ENCODE data around the gene SLC5A1.

SLC5A1 gene

GRCh38 chr22:32042924-32043323 lies at the start of gene SLC5A1:
SLC5A1 (plus strand) TSS chr22:32043261; CDS start chr22:32043282, 21 bp downstream.
- DNase-seq = no peak

DNA sequence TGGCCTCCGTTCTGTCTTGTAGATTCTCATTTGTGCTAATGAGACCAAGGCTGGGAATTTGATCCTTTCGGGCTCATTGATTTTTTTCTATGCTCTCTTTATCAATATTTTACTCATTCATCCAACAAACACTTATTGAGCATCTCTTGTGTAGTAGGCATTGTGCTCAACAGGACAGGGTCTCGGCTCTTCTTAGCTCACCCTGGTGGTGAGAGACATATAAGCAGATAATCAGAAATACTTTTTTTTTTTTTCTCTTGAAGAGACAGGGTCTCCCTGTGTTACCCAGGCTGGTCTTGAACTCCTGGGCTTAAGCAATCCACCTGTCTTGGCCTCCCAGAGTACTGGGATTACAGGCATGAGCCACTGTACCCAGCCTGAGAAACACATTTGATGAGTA lies 48.0 kb upstream of the SLC5A1 start:
- no peak for DNase-seq

DNA sequence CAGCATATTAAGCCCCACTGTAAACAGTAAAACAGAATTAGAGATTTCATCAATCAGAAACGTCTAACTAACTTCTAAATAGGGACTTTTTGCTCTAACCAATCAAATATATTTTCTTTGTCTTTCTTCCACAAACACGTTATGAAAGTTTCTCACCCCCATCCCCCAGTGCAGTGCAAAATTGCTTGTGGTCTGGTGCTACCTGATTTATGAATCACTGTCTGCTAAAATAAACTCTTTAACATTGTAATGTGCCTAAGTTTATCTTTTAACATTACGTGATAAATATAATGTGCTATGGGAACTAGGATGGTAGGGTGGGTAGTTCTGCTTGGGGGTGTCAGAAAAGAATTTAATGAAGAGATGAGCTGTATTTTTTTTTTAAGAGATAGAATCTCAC lies 47.3 kb upstream of the SLC5A1 start:
- DNase-seq = peak; percentile 52

DNA sequence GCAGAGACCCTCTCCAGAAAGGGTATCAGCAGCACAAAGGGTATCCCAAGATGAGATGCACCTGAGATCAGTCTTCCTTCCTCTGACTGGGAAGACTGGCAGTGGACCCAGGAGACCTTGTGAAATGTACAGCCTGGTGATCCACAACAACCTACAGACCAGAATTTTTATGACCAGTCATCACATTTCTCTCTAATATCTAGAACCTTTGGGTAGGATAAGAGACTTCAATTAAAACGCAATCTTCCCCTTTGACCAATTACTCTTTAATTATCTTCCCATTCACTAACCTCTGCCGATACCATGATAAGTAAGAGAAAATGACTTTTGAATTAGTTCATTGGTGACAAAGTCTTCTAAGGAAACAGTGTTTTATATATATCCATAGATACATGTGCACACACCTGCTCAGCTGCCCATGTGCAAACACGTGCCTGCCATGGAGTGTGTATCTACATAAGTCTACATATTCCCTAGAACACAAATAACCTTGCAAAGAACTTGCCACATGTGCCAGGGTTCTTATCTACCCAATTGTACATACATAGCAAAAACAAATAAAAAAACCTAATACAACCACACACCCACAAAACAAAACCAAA lies 44.2 kb upstream of the SLC5A1 start:
- no peak for DNase-seq

- no peak for DNase-seq
These were observed 42.9 kb upstream of the SLC5A1 start for GRCh38 chr22:32000181-32000580.

GRCh38 chr22:32005453-32005852 lies 37.6 kb upstream of the SLC5A1 start:
- no peak for DNase-seq

- DNase-seq = no peak
These were observed 29.9 kb upstream of the SLC5A1 start for GRCh38 chr22:32013200-32013599.

DNA sequence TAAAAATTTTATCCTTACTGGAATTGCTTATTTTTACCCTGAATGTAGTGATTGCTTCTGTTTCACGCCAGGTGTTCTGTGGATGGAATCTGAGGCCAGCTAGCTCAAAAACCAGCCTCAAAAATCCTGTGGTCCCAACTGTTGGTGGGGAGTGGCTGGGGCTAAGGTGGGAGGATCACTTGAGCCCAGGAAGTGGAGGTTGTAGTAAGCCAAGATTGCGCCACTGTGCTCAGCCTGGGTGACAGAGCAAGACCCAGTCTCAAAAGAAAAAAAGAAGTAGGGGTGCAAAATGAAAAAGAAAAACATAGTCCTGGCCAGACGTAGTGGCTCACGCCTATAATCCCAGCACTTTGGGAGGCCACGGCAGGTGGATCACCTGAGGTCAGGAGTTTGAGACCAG lies 27.0 kb upstream of the SLC5A1 start:
- DNase-seq = no peak

DNA sequence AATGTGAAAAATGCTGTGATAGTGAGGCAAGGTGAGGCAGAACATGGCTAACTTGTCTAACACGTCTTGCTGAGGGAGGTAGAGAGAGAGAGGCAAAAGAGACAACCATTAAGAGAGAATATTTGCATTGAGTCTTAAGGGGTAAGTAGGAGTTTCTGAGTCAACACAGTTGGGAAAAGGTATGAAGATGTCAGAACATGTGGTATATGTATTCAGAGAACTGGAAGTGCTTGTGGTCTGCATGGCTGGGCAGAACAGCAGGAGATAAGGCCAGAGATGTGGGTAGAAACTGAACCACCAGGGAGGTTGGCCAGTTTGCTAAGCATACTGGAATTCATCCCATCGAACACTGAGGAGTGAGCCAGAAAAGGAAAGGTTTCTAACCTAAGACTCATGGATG lies 25.0 kb upstream of the SLC5A1 start:
- DNase-seq = no peak

DNA sequence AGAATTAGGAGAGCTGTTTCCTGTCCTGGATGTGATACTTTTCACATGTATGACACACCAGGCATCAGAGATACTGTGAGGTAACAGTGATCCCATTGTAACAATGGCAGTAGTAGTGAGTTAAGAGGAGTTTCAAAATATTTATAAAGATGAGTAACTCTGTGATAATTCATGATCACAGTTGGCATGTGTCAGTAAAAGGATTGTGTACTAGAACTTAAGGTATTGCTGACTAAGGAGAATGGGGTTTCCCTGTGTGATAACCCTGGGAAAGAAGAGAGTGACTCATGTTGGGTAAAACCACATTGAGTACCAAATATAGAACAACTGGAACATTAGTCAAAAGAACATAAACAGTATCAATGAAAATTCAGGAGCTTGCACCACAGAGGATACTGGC lies 22.9 kb upstream of the SLC5A1 start:
- no peak for DNase-seq

DNA sequence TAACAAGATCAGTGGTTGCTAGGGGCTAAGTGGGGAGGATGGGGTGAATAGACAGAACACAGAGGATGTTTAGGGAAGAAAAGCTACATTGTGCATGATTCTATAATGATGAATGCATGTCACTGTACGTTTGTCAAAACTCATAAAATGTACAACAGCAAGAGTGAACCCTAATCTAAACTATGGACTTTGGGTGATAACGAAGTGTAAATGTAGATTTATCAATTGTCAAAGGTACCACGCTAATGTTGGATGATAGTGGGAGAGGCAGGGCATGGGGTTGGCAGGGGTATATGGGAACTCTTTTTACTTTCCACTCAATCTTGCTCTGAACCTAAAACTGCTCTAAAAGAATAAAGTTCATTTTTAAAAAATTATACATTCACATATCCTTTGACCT lies 21.3 kb upstream of the SLC5A1 start:
- DNase-seq = no peak

- DNase-seq = no peak
These were observed 19.7 kb upstream of the SLC5A1 start for GRCh38 chr22:32023251-32023827.

DNA sequence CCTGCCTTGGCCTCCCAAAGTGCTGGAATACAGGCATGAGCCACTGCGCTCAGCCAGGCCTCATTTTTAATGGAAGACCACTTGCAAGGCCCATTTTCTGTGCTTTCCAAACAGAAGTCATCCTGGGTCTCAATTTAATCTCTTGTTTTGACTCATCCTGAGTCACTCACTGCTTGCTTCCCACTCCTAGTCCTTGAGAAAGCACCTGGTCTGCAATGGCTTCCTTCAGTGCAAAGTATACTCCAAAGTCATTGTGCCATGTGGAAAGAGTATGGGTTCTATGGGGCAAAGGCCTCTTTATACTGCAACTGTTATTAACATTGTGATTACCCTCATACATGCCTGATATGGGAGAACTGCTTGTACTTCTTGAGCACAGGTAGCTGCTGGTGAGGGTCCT lies 18.3 kb upstream of the SLC5A1 start:
- DNase-seq = no peak

GRCh38 chr22:32030518-32031247 lies 12.4 kb upstream of the SLC5A1 start:
- DNase-seq = no peak

DNA sequence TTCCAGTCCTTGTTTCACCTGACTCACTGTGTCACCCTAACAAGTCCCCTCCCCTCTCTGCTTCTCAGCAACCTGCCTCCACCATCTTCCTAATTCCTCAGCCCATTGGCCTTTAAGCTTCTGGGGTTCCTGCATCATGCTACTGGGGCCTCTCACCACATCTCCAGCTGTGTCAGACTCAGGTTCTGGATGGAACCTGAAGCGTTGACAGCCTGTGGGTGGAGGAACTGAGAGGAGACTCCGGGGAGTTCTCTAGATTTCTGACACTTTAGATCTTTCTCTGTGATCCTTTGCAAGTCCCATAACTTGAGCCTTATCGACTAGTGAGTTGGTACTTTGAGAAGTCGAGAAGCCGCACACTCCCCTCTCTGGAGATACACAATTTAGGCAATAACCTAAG lies 11.6 kb upstream of the SLC5A1 start:
- DNase-seq = no peak

DNA sequence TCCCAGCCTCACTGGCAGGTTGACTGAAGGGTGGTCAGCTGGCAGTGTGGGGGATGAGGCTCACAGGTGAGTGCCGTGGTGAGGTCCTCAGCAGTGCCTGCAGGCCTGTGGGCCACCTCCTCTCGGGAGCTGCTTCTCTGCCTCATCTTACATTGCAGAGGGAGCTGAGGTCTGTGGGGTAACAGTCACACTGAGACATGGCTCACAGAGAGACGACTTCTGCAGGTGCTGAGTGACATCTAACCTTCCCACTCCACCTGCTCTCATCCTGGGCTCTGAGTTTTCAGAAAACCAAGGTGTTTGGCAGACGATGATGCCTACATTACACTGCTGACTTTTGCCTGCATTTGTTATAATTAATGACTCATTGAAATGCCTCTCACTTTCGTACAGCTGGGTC lies 8.8 kb upstream of the SLC5A1 start:
- DNase-seq = no peak

DNA sequence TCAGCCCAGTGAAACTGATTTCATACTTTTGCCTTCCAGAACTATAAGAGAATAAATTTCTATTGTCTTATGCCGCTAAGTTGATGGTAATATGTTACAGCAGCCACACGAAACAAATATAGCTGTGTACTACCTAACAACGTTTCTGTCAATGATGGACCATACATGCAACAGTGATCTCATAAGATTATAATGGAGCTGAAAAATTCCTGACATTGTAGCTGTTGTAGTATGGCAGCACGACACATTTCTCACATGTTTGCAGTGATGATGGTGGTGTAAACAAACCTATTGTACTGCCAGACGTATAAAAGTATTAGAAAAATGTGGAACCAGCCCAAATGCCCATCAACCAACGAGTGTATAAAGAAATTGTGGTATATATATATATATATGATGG lies 5.8 kb upstream of the SLC5A1 start:
- no peak for DNase-seq

DNA sequence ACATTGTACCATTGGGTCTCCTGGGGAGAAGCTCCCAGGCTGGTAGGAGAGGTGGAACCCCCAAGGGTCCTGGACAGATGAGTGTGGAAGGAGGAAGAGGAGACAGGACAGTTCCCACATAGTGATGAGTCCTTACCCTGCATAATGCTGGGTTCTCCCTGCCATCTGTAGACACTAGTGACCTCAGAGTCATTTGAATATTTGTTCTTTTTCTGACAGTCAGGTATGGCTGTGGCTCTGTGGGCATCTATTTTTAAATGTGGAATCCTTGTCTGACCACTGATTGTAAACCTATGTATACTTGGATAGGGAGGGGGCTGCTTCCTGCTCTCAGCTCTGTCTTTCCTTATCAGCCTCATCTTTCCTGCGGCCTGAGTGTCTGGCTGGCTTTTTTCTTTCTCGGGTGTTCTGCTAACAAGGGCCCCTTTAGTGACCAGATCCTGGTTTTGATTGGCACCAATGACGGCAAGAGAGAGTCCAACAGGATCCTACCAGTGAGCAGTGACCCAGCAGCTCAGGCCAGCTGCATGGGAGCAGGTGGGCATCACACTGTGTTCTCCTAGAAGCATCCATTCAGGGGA lies 2.6 kb upstream of the SLC5A1 start:
- DNase-seq = no peak

DNA sequence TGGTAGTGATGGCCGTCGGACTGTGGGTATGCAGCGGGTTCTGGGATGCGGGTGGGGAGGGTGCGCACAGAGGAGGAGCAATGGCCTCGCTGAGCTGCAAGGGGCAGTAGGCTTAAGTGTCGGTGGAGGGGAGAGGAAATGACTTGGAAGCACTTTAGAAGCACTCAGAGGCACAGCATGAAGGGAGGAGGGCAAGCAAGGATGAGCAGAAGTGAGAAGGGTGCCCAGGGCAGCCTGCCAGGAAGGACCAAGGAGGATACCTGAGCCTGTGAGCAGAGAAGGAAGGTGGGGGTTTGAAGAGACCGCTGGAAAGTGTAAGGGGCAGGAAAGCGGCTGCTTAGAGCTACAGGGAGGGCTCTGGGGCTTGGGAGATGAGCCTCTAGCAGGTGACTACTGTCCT lies 330 bp downstream of the SLC5A1 start:
- no peak for DNase-seq

DNA sequence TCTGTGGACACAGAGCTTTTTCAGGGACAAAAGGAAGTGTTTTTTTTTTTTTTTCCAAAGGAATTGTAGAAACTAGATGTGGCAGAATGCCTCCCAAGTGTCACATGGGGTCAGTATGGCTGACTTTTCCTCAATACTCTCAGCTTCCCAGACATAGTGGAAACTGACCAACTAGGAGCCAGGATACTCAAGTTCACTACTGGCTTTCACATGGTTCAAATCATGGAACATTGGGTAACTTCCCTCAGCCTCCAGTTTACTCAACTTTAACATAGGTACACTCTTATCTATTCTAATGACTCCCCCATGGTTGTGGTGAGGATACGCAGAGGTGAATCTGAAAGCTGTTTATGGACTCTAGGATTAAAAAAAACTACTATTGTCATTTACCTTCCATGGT lies 1.4 kb downstream of the SLC5A1 start:
- DNase-seq = no peak

GRCh38 chr22:32044913-32045312 lies 1.9 kb downstream of the SLC5A1 start:
- no peak for DNase-seq

- no peak for DNase-seq
These were observed 5.0 kb downstream of the SLC5A1 start for GRCh38 chr22:32048069-32048468.

DNA sequence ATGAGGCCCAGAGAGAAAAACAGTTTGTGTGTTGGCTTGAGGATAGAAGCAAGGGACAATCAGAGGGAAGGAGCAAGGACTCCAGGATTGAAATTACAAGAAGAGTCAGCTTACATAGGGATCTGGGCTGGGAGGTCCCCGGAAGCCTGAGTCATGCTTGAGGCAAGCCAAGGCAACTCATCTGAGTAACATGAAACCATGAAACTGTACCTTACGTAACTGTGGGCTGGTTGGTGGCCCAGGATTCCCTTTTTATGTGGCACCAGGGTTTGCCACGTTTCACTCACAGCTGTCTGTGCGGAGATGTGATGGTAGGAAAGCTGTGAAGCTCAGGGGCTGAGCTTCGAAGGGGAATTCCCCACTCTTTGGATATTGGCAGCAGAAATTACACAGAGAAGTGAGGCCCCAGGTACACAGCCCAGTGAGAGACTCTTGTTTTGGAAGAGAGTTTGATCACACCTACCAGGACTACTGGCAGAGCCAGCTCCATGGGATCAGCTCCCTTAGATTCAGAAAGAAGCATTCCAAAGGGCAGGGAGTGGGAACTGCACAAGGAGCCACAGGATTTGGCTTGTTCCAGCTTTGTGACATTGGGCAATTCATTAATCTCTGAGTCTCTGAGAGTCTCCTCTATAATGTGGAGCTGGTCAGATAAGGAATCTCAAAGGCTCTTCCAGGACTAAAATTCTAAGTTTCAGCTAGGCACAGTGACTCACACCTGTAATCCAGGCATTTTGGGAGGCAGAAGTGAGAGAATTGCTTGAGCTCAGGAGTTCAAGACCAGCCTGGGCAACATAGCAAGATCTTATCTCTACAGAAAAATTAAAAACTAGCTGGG lies 7.8 kb downstream of the SLC5A1 start:
- peak; percentile 53 for DNase-seq
